PFSK-1 (cell line): ENCODE results near the gene OSBPL2.

Experiments used
- POLR2AphosphoS5 ChIP-seq: IDR thresholded peaks from 2 replicates; pipeline ENCODE4 v1.6.1; 2012; ENCODE audit warnings: low read depth, mild to moderate bottlenecking, control low read depth, low read length, moderate library complexity
- TF ChIP-seq, protein P1 (sequence below), 2 experiments: IDR thresholded peaks; 2 replicates each; pipeline versions ENCODE4 v1.6.1 to v1.8.0; 2011 to 2012; ENCODE audit warnings: low read depth in 2 of 2, low read length in 2 of 2, control low read depth in 1 of 2, inconsistent platforms in 1 of 2, mild to moderate bottlenecking in 1 of 2, moderate library complexity in 1 of 2; ENCODE audit not compliant: insufficient read depth in 1 of 2

DNA sequence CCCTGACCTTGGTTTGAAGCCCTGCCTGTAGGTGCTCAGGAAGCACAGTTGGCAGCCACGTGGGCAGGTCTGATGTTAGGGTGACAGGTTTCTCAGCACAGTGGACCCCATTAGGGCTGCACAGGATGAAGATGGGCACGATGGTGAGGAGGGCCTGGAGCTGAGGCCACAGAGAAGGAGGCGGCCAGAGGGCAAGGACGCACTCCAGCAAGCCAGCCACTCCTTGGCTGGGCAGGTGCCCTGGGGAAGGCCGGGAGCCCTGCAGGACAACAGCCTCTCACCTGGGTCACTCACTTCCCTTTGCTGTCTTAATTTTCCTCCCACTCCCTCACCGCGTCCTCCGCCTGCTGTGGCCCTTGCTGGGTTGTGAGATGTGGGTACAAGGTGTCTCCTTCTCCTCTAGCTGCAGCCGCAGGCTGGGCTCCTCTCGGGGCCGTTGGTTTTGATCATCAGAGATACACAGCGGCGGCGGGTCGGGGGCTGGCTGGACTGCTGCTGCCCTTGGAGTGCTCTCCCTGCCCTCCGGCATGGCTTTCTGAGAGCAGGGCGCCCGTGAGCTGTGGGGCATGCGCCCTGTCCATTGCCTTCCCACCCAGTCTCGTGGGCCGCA, 5.7 kb downstream of the OSBPL2 start:
- TF ChIP-seq, protein P1, sequence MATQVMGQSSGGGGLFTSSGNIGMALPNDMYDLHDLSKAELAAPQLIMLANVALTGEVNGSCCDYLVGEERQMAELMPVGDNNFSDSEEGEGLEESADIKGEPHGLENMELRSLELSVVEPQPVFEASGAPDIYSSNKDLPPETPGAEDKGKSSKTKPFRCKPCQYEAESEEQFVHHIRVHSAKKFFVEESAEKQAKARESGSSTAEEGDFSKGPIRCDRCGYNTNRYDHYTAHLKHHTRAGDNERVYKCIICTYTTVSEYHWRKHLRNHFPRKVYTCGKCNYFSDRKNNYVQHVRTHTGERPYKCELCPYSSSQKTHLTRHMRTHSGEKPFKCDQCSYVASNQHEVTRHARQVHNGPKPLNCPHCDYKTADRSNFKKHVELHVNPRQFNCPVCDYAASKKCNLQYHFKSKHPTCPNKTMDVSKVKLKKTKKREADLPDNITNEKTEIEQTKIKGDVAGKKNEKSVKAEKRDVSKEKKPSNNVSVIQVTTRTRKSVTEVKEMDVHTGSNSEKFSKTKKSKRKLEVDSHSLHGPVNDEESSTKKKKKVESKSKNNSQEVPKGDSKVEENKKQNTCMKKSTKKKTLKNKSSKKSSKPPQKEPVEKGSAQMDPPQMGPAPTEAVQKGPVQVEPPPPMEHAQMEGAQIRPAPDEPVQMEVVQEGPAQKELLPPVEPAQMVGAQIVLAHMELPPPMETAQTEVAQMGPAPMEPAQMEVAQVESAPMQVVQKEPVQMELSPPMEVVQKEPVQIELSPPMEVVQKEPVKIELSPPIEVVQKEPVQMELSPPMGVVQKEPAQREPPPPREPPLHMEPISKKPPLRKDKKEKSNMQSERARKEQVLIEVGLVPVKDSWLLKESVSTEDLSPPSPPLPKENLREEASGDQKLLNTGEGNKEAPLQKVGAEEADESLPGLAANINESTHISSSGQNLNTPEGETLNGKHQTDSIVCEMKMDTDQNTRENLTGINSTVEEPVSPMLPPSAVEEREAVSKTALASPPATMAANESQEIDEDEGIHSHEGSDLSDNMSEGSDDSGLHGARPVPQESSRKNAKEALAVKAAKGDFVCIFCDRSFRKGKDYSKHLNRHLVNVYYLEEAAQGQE (IDR thresholded peaks at IDR 0.05; ENCODE audit: insufficient read depth in 1 of 2, low read depth in 2 of 2, low read length in 2 of 2), result no peak
- no peak for TF ChIP-seq POLR2AphosphoS5
